K562 (cell line): Measurements from ENCODE around the gene XPC. TPM values are rescaled to one million over a fixed set of nuclear protein-coding genes. Genes with fewer than 3 reads are reported as not detected.
"Not testable (repeated sequence)": the region's sequence is repeated elsewhere in the genome, so short reads cannot be mapped to it uniquely, and the experiment has no call there.

ENCODE experiments used
- ATAC-seq: fragments of 200-7000 bp; cut with Tn5 transposase; 3 replicates; pipeline ENCODE4 v1.9.1; 2020; ENCODE audit warnings: moderate library complexity
- BruUV-seq: library from RNA; stranded (reverse); fragments of 400-500 nt; replicated peaks from 2 replicates; lab custom pipeline; 2021; lab: Mats Ljungman, UMichigan
- CTCF ChIA-PET: fragments of 300-600 bp; formaldehyde crosslinking; extraction: SDS; loops from one replicate; lab custom pipeline; 2021; ENCODE audit warnings: low intra/inter-chr PET ratio; lab: Yijun Ruan, JAX
- POLR2A ChIA-PET: fragments of 300-600, 350-650 bp; sonication (Branson Sonifier 250); formaldehyde crosslinking; extraction: SDS; loops from one replicate; lab custom pipeline; 2021; ENCODE audit warnings: antibody characterized with exemption, inconsistent platforms; lab: Yijun Ruan, JAX
- DNase-seq, 4 experiments: peaks; one replicate each; pipeline versions ENCODE4 v3.0.0 to v3.0.0-alpha.2; 2011 to 2018; ENCODE audit warnings: low spot score in 3 of 4, mixed read lengths in 3 of 4; ENCODE audit errors: extremely low read depth in 1 of 4
- FAIRE-seq: peaks from 2 replicates; lab custom pipeline; 2011; peaks lifted over from hg19 to GRCh38; lab: Jason Lieb, UNC
- H2AFZ ChIP-seq: 2 replicates; pipeline ENCODE4 v1.6.0; 2011; ENCODE audit warnings: low read depth, low read length, control low read depth, inconsistent platforms
- H3K27ac ChIP-seq: fragments of 200-600 bp; 3 replicates; pipeline ENCODE4 v1.8.0; 2011; ENCODE audit warnings: low read depth, mild to moderate bottlenecking, control low read depth, inconsistent platforms, low read length, moderate library complexity, mixed read lengths; ENCODE audit errors: extremely low read depth
- H3K27me3 ChIP-seq, 2 experiments: fragments of 300-600 bp in 1 of 2; 2 replicates in 1 of 2; 3 replicates in 1 of 2; pipeline versions ENCODE4 v1.6.0 to v1.8.0; 2011; ENCODE audit warnings: inconsistent platforms in 2 of 2, low read length in 2 of 2, mild to moderate bottlenecking in 1 of 2, mixed read lengths in 1 of 2, moderate library complexity in 1 of 2; ENCODE audit not compliant: control insufficient read depth in 2 of 2, insufficient read depth in 2 of 2
- H3K36me3 ChIP-seq: fragments of 300-600 bp; 3 replicates; pipeline ENCODE4 v1.8.0; 2011; ENCODE audit warnings: mild to moderate bottlenecking, low read length, inconsistent platforms; ENCODE audit not compliant: control insufficient read depth, insufficient read depth
- H3K4me1 ChIP-seq, 2 experiments: fragments of 200-600 bp in 1 of 2; replicated peaks in 1 of 2; 2 replicates in 1 of 2; 3 replicates in 1 of 2; pipeline versions ENCODE4 v1.5.1 to v1.8.0; 2011; ENCODE audit warnings: inconsistent platforms in 2 of 2, low read length in 2 of 2, mild to moderate bottlenecking in 1 of 2, mixed read lengths in 1 of 2, moderate library complexity in 1 of 2; ENCODE audit not compliant: control insufficient read depth in 2 of 2, insufficient read depth in 2 of 2
- H3K4me2 ChIP-seq: 2 replicates; pipeline ENCODE4 v1.6.1; 2011; ENCODE audit warnings: low read length, control low read depth, inconsistent platforms, mixed read lengths; ENCODE audit not compliant: insufficient read depth
- H3K4me3 ChIP-seq: fragments of 200-600 bp; sonication (generic), shearing (Covaris generic); 2 replicates; pipeline ENCODE4 v1.5.1; 2016; ENCODE audit warnings: control low read depth, inconsistent platforms
- H3K79me2 ChIP-seq: fragments of 200-600 bp; 3 replicates; pipeline ENCODE4 v1.8.0; 2011; ENCODE audit warnings: low read length, inconsistent platforms; ENCODE audit not compliant: control insufficient read depth, insufficient read depth
- H3K9ac ChIP-seq, 2 experiments: 2 replicates each; pipeline versions ENCODE4 v1.6.0 to v1.6.1; 2011; ENCODE audit warnings: low read depth in 2 of 2, low read length in 2 of 2, control low read depth in 1 of 2, inconsistent platforms in 1 of 2, mild to moderate bottlenecking in 1 of 2, mixed read lengths in 1 of 2; ENCODE audit not compliant: insufficient read depth in 1 of 2
- H3K9me1 ChIP-seq: one replicate; pipeline ENCODE4 v1.6.0; 2011; ENCODE audit warnings: inconsistent platforms, mild to moderate bottlenecking, low read length, moderate library complexity; ENCODE audit not compliant: control insufficient read depth, insufficient read depth
- H3K9me3 ChIP-seq: replicated peaks from 2 replicates; pipeline ENCODE4 v1.5.1; 2011; ENCODE audit warnings: low read depth, low read length, inconsistent platforms; ENCODE audit not compliant: control insufficient read depth, insufficient read depth
- H4K20me1 ChIP-seq: replicated peaks from 2 replicates; pipeline ENCODE4 v1.6.1; 2011; ENCODE audit warnings: low read length, inconsistent platforms, mixed read lengths; ENCODE audit not compliant: control insufficient read depth, insufficient read depth
- IRF2 ChIP-seq: sonication (generic); formaldehyde crosslinking; IDR thresholded peaks from 2 replicates; pipeline ENCODE4 v1.8.1; 2022; ENCODE audit warnings: mild to moderate bottlenecking, missing genetic modification reagents
- JUNB ChIP-seq: fragments of 450-650 bp; formaldehyde crosslinking; conservative IDR thresholded peaks from 2 replicates; pipeline ENCODE4 v1.4.0; 2020; ENCODE audit warnings: mild to moderate bottlenecking
- NFIX ChIP-seq: fragments of 250-450 bp; sonication (Bioruptor Pico); IDR thresholded peaks from 2 replicates; pipeline ENCODE4 v1.4.0; 2020; ENCODE audit warnings: low read depth, mild to moderate bottlenecking, moderate library complexity
- POLR3G ChIP-seq: IDR thresholded peaks from 2 replicates; pipeline ENCODE4 v1.6.1; 2011; ENCODE audit not compliant: insufficient read length, insufficient replicate concordance; ENCODE audit errors: extremely low read depth
- RBBP5 ChIP-seq: fragments of 200-600 bp; sonication (generic); IDR thresholded peaks from 2 replicates; pipeline ENCODE4 v1.6.1; 2012; ENCODE audit warnings: borderline replicate concordance, mild to moderate bottlenecking, low read length, control low read depth, inconsistent platforms; ENCODE audit not compliant: insufficient read depth, poor library complexity, severe bottlenecking
- SPI1 ChIP-seq: IDR thresholded peaks from 2 replicates; pipeline ENCODE4 v1.6.1; 2011; ENCODE audit warnings: low read depth, low read length, control low read depth, borderline replicate concordance
- STAT5B ChIP-seq: fragments of 250-450 bp; sonication (Bioruptor Pico); IDR thresholded peaks from 2 replicates; pipeline ENCODE4 v1.8.0; 2021; ENCODE audit warnings: mild to moderate bottlenecking, inconsistent platforms
- YY1 ChIP-seq, 3 experiments: IDR thresholded peaks; 2 replicates each; pipeline ENCODE4 v1.6.1; 2011; ENCODE audit warnings: low read length in 2 of 3, mild to moderate bottlenecking in 2 of 3, moderate library complexity in 2 of 3, borderline replicate concordance in 1 of 3, control low read depth in 1 of 3, low read depth in 1 of 3; ENCODE audit not compliant: insufficient read depth in 3 of 3, insufficient replicate concordance in 2 of 3, control insufficient read depth in 1 of 3, insufficient read length in 1 of 3; ENCODE audit errors: extremely low read depth in 1 of 3
- ZNF695 ChIP-seq: fragments of 450-650 bp; formaldehyde crosslinking; IDR thresholded peaks from 2 replicates; pipeline ENCODE4 v1.4.0; 2020; ENCODE audit warnings: mild to moderate bottlenecking, moderate library complexity
- WGBS: fragments of 100-300 bp; shearing (Covaris generic); methylation state at CpG from one replicate; pipeline ENCODE4 v1.1.6; 2016; ENCODE audit warnings: low coverage, mixed read lengths; ENCODE audit not compliant: insufficient coverage; ENCODE audit errors: missing lambda C conversion rate; 5-methylcytosine and 5-hydroxymethylcytosine counted together
- in situ Hi-C: fragments of 300-500 bp; cut with MboI; formaldehyde crosslinking; loops from 4 replicates; pipeline ENCODE4 v1.15.0; 2018; ENCODE audit warnings: inconsistent platforms, mixed read lengths
- intact Hi-C: fragments of 100-400 bp; cut with micrococcal nuclease; formaldehyde crosslinking; loops from 2 replicates; pipeline ENCODE4 v1.14.2; 2022
- polyA plus RNA-seq, 8 experiments: library from polyadenylated mRNA; depleted of rRNA in 4 of 8; stranded (reverse) in 5 of 8; unstranded in 3 of 8; fragments of >200 nt; fragmentation: Nextera tagmentation in 2 of 8; fragmentation: Illumina TruSeq in 1 of 8; extraction: Ambion mirVana in 2 of 8; extraction: Trizol in 1 of 8; gene quantifications; 2 replicates each; pipeline versions ENCODE4 v1.2.1 to v1.2.3, GENCODE V29; 2011 to 2014; ENCODE audit warnings: inconsistent platforms in 1 of 8, missing spikeins in 1 of 8
- total RNA-seq, 7 experiments: library from RNA; depleted of rRNA in 6 of 7; stranded (reverse); fragments of >200 nt in 6 of 7; fragmentation: Illumina TruSeq in 2 of 7; extraction: Trizol in 2 of 7; gene quantifications; 2 replicates each; pipeline versions ENCODE4 v1.2.1 to v1.2.3, GENCODE V29; 2011 to 2021; ENCODE audit warnings: low replicate concordance in 1 of 7

XPC gene
- total and polyA plus RNA-seq, 9 of the 15 experiments (the other 6 are each of a cell fraction or from before 2014, with no cell fraction given) = 3.8 to 54.7 (median 41.3) TPM

- DNase-seq, ATAC-seq, H3K27me3 ChIP-seq, BruUV-seq, H4K20me1 ChIP-seq, in situ Hi-C loops, H3K9me1 ChIP-seq, FAIRE-seq, H3K4me2 ChIP-seq, POLR2A ChIA-PET, H2AFZ ChIP-seq, H3K79me2 ChIP-seq, CTCF ChIA-PET, H3K27ac ChIP-seq, H3K36me3 ChIP-seq, H3K9ac ChIP-seq, intact Hi-C loops, H3K4me3 ChIP-seq: not testable (repeated sequence)
- H3K9me3 ChIP-seq = peaks cover 12% of the 10 kb centered on the region
- 47% methylated on average over 3 of the region's 3 CpGs for WGBS
- peaks cover 23 to 56% of the 10 kb centered on the region in 2 experiments for H3K4me1 ChIP-seq
These were observed 48.0 kb upstream of the XPC start for GRCh38 chr3:14226351-14226750.

GRCh38 chr3:14225421-14225820 is 47.0 kb upstream of the XPC start:
- Histone ChIP-seq H3K4me1 (peaks cover 14 to 47% of the 10 kb centered on the region in 2 experiments), H3K27ac (no peak overlapping the region), H3K9me3 (peaks cover 13% of the 10 kb centered on the region), H3K9me1 (no peaks in the 10 kb centered on the region), H3K27me3 (no peaks in the 10 kb centered on the region), H2AFZ (peak overlapping the region; percentile 1; the same call in 1 of the 2 replicates), H4K20me1 (no peaks in the 10 kb centered on the region), H3K4me2 (no peak overlapping the region), H3K4me3 (no peak overlapping the region), H3K36me3 (no peaks in the 10 kb centered on the region; the same call in 2 of the 3 replicates), H3K79me2 (no peaks in the 10 kb centered on the region), H3K9ac (no peak overlapping the region)
- intact Hi-C loops (no loop called here), in situ Hi-C loops (no loop called here)
- no peak for ATAC-seq
- no peak for DNase-seq
- WGBS = 85% methylated on average over 9 of the region's 9 CpGs
- FAIRE-seq = no peak
- no TSS peak for BruUV-seq
- ChIA-PET POLR2A (no interaction called here), CTCF (no interaction called here)
- TF ChIP-seq YY1 (IDR thresholded peaks at IDR 0.05; ENCODE audit: borderline replicate concordance in 1 of 3, control insufficient read depth in 1 of 3, extremely low read depth in 1 of 3, insufficient read depth in 3 of 3, insufficient read length in 1 of 3, insufficient replicate concordance in 2 of 3, low read depth in 1 of 3, low read length in 2 of 3) (no peak), IRF2 (CRISPR knock-in tag) (no peak), STAT5B (no peak), ZNF695 (CRISPR knock-in tag) (no peak), SPI1 (0 out of 2 replicates have a peak, but pooled peaks have one; percentile 20), RBBP5 (no peak), POLR3G (no peak), NFIX (no peak), JUNB (CRISPR knock-in tag) (no peak)
